HG03442 (cell line): ENCODE measurements around the gene ATP6V1F.

ENCODE experiments used
- ATAC-seq: cut with Tn5 transposase; IDR thresholded peaks from one replicate; pipeline ENCODE4 v1.9.1; 2021; ENCODE audit warnings: mild to moderate bottlenecking, moderate library complexity; ENCODE audit not compliant: unreplicated experiment

The ATP6V1F gene

GRCh38 chr7:128881458-128882125, 18.9 kb downstream of the ATP6V1F start:
- no peak for ATAC-seq

- no peak for ATAC-seq
Observed at GRCh38 chr7:128882134-128882533, 19.5 kb downstream of the ATP6V1F start.

- peak; percentile 77 for ATAC-seq
Observed at GRCh38 chr7:128883622-128884448, 21.2 kb downstream of the ATP6V1F start.

- no peak for ATAC-seq
Observed at GRCh38 chr7:128884561-128885369, 22.1 kb downstream of the ATP6V1F start.

- no peak for ATAC-seq
Observed at GRCh38 chr7:128885370-128886187, 22.9 kb downstream of the ATP6V1F start.

GRCh38 chr7:128886391-128887168, 23.9 kb downstream of the ATP6V1F start:
- no peak for ATAC-seq

- no peak for ATAC-seq
Observed at GRCh38 chr7:128887169-128888038, 24.7 kb downstream of the ATP6V1F start.

- ATAC-seq, result no peak
Observed at GRCh38 chr7:128888039-128888755, 25.5 kb downstream of the ATP6V1F start.

GRCh38 chr7:128888756-128889095, 26.1 kb downstream of the ATP6V1F start:
- ATAC-seq, result no peak

GRCh38 chr7:128889121-128889520, 26.5 kb downstream of the ATP6V1F start:
- no peak for ATAC-seq

GRCh38 chr7:128890306-128891109, 27.9 kb downstream of the ATP6V1F start:
- no peak for ATAC-seq

- no peak for ATAC-seq
Observed at GRCh38 chr7:128891110-128891941, 28.7 kb downstream of the ATP6V1F start.

- ATAC-seq, result no peak
Observed at GRCh38 chr7:128891942-128892269, 29.2 kb downstream of the ATP6V1F start.

GRCh38 chr7:128892521-128893250, 30.0 kb downstream of the ATP6V1F start:
- ATAC-seq, result no peak

- no peak for ATAC-seq
Observed at GRCh38 chr7:128893251-128894100, 30.8 kb downstream of the ATP6V1F start.
